Measurements from ENCODE around the gene NFASC.

NFASC gene

GRCh38 chr1:205067031-205067430, 196.4 kb downstream of the NFASC start:
- H3K27me3 ChIP-seq (replicated peaks; ENCODE audit: control insufficient read depth, insufficient read depth, low read length), result no peaks in the 10 kb centered on the region; the same call in 1 of the 2 replicates
- no peaks in the 10 kb centered on the region for H3K36me3 ChIP-seq (ENCODE audit: control insufficient read depth, insufficient read depth, low read length)
- no peak for TF ChIP-seq CTCF (IDR thresholded peaks at IDR 0.05; ENCODE audit: insufficient read depth, low read length, poor library complexity, severe bottlenecking)
- DNase-seq (ENCODE audit: extremely low read depth, insufficient read length), result no peak
- H3K4me3 ChIP-seq (replicated peaks; ENCODE audit: low read depth, low read length), result no peak overlapping the region

- DNase-seq (ENCODE audit: extremely low read depth, insufficient read length), result no peak
- no peaks in the 10 kb centered on the region for H3K36me3 ChIP-seq (ENCODE audit: control insufficient read depth, insufficient read depth, low read length)
- TF ChIP-seq CTCF (IDR thresholded peaks at IDR 0.05; ENCODE audit: insufficient read depth, low read length, poor library complexity, severe bottlenecking), result no peak
- no peaks in the 10 kb centered on the region; the same call in 1 of the 2 replicates for H3K27me3 ChIP-seq (replicated peaks; ENCODE audit: control insufficient read depth, insufficient read depth, low read length)
- no peak overlapping the region for H3K4me3 ChIP-seq (replicated peaks; ENCODE audit: low read depth, low read length)
Observed at GRCh38 chr1:205068001-205068400, 197.3 kb downstream of the NFASC start.

GRCh38 chr1:205068457-205069040, 197.9 kb downstream of the NFASC start:
- no peak for DNase-seq (ENCODE audit: extremely low read depth, insufficient read length)
- H3K36me3 ChIP-seq (ENCODE audit: control insufficient read depth, insufficient read depth, low read length), result no peaks in the 10 kb centered on the region
- H3K4me3 ChIP-seq (replicated peaks; ENCODE audit: low read depth, low read length), result no peak overlapping the region
- no peak for TF ChIP-seq CTCF (IDR thresholded peaks at IDR 0.05; ENCODE audit: insufficient read depth, low read length, poor library complexity, severe bottlenecking)
- no peaks in the 10 kb centered on the region; the same call in 1 of the 2 replicates for H3K27me3 ChIP-seq (replicated peaks; ENCODE audit: control insufficient read depth, insufficient read depth, low read length)

GRCh38 chr1:205069371-205070125, 198.9 kb downstream of the NFASC start:
- H3K4me3 ChIP-seq (replicated peaks; ENCODE audit: low read depth, low read length), result no peak overlapping the region
- no peak for DNase-seq (ENCODE audit: extremely low read depth, insufficient read length)

GRCh38 chr1:205071028-205071409, 200.4 kb downstream of the NFASC start:
- no peak overlapping the region for H3K4me3 ChIP-seq (replicated peaks; ENCODE audit: low read depth, low read length)
- DNase-seq (ENCODE audit: extremely low read depth, insufficient read length), result no peak
- no peaks in the 10 kb centered on the region for H3K36me3 ChIP-seq (ENCODE audit: control insufficient read depth, insufficient read depth, low read length)
- no peaks in the 10 kb centered on the region; the same call in 1 of the 2 replicates for H3K27me3 ChIP-seq (replicated peaks; ENCODE audit: control insufficient read depth, insufficient read depth, low read length)
- TF ChIP-seq CTCF (IDR thresholded peaks at IDR 0.05; ENCODE audit: insufficient read depth, low read length, poor library complexity, severe bottlenecking), result no peak

More at GRCh38 chr1:205069371-205070125, 198.9 kb downstream of the NFASC start:
- TF ChIP-seq CTCF (IDR thresholded peaks at IDR 0.05; ENCODE audit: insufficient read depth, low read length, poor library complexity, severe bottlenecking), result no peak
- Histone ChIP-seq H3K36me3 (ENCODE audit: control insufficient read depth, insufficient read depth, low read length) (no peaks in the 10 kb centered on the region), H3K27me3 (replicated peaks; ENCODE audit: control insufficient read depth, insufficient read depth, low read length) (no peaks in the 10 kb centered on the region; the same call in 1 of the 2 replicates)
